Measurements from ENCODE around the gene SHISA7. TPM values are rescaled to one million over a fixed set of nuclear protein-coding genes. Genes with fewer than 3 reads are reported as not detected.

SHISA7 gene
- total RNA-seq, 1 donor from 2014 or later, result not detected

- no peak for DNase-seq (ENCODE audit: low spot score)
- Mint-ChIP-seq H3K9me3 (ENCODE audit: unreplicated experiment) (no peaks in the 10 kb centered on the region), H3K27ac (ENCODE audit: unreplicated experiment) (no peak overlapping the region), H3K4me3 (ENCODE audit: unreplicated experiment) (no peak overlapping the region), H3K27me3 (ENCODE audit: unreplicated experiment) (peaks cover 7% of the 10 kb centered on the region), H3K36me3 (ENCODE audit: low read depth, unreplicated experiment) (peaks cover 4% of the 10 kb centered on the region), H3K4me1 (ENCODE audit: unreplicated experiment) (peaks cover 13% of the 10 kb centered on the region)
- TF ChIP-seq CTCF (IDR thresholded peaks at IDR 0.05; ENCODE audit: unreplicated experiment), result no peak
Measured at GRCh38 chr19:55489711-55490477, 46.8 kb upstream of the SHISA7 start.

GRCh38 chr19:55488986-55489710, 46.0 kb upstream of the SHISA7 start:
- no peak for DNase-seq (ENCODE audit: low spot score)
- H3K27ac Mint-ChIP-seq (ENCODE audit: unreplicated experiment), result no peak overlapping the region
- H3K4me3 Mint-ChIP-seq (ENCODE audit: unreplicated experiment), result no peak overlapping the region
- peaks cover 4% of the 10 kb centered on the region for H3K36me3 Mint-ChIP-seq (ENCODE audit: low read depth, unreplicated experiment)
- peaks cover 13% of the 10 kb centered on the region for H3K4me1 Mint-ChIP-seq (ENCODE audit: unreplicated experiment)
- peaks cover 7% of the 10 kb centered on the region for H3K27me3 Mint-ChIP-seq (ENCODE audit: unreplicated experiment)
- TF ChIP-seq CTCF (IDR thresholded peaks at IDR 0.05; ENCODE audit: unreplicated experiment), result no peak
- H3K9me3 Mint-ChIP-seq (ENCODE audit: unreplicated experiment), result no peaks in the 10 kb centered on the region

GRCh38 chr19:55487924-55488687, 45.0 kb upstream of the SHISA7 start, which contains the start of gene SSC5D:
TSS of gene SSC5D (plus strand) at chr19:55488436. CDS start at chr19:55488590, 154 bp downstream.
- Mint-ChIP-seq H3K4me3 (ENCODE audit: unreplicated experiment) (peak within 1 kb of the TSS; percentile 26), H3K36me3 (ENCODE audit: low read depth, unreplicated experiment) (peaks cover 4% of the 10 kb centered on the region), H3K4me1 (ENCODE audit: unreplicated experiment) (peaks cover 13% of the 10 kb centered on the region), H3K9me3 (ENCODE audit: unreplicated experiment) (no peaks in the 10 kb centered on the region), H3K27me3 (ENCODE audit: unreplicated experiment) (peaks cover 7% of the 10 kb centered on the region), H3K27ac (ENCODE audit: unreplicated experiment) (peak within 1 kb of the TSS; percentile 48)
- no peak for DNase-seq (ENCODE audit: low spot score)
- TF ChIP-seq CTCF (IDR thresholded peaks at IDR 0.05; ENCODE audit: unreplicated experiment), result no peak

GRCh38 chr19:55486971-55487923, 44.1 kb upstream of the SHISA7 start:
- no peak for DNase-seq (ENCODE audit: low spot score)
- Mint-ChIP-seq H3K27me3 (ENCODE audit: unreplicated experiment) (peaks cover 7% of the 10 kb centered on the region), H3K4me3 (ENCODE audit: unreplicated experiment) (peak overlapping the region; percentile 26), H3K36me3 (ENCODE audit: low read depth, unreplicated experiment) (peaks cover 4% of the 10 kb centered on the region), H3K9me3 (ENCODE audit: unreplicated experiment) (no peaks in the 10 kb centered on the region), H3K27ac (ENCODE audit: unreplicated experiment) (peak overlapping the region; percentile 48), H3K4me1 (ENCODE audit: unreplicated experiment) (peaks cover 13% of the 10 kb centered on the region)
- TF ChIP-seq CTCF (IDR thresholded peaks at IDR 0.05; ENCODE audit: unreplicated experiment), result no peak
